ENCODE results near the gene ZFP36L2.

Gene ZFP36L2

GRCh38 chr2:43210467-43211303 lies 15.7 kb downstream of the ZFP36L2 start:
- no peak for DNase-seq (ENCODE audit: extremely low read depth in 1 of 2, low read depth in 1 of 2)

- no peak for DNase-seq (ENCODE audit: extremely low read depth in 1 of 2, low read depth in 1 of 2)
Observed at GRCh38 chr2:43210125-43210466, 16.3 kb downstream of the ZFP36L2 start.

- no peak for DNase-seq (ENCODE audit: extremely low read depth in 1 of 2, low read depth in 1 of 2)
Observed at GRCh38 chr2:43209204-43209717, 17.1 kb downstream of the ZFP36L2 start.

- DNase-seq (ENCODE audit: extremely low read depth in 1 of 2, low read depth in 1 of 2) = no peak
Observed at GRCh38 chr2:43207553-43208300, 18.7 kb downstream of the ZFP36L2 start.

- no peak for DNase-seq (ENCODE audit: extremely low read depth in 1 of 2, low read depth in 1 of 2)
Observed at GRCh38 chr2:43206602-43207001, 19.8 kb downstream of the ZFP36L2 start.

- DNase-seq (ENCODE audit: extremely low read depth in 1 of 2, low read depth in 1 of 2) = no peak
Observed at GRCh38 chr2:43203373-43203772, 23.0 kb downstream of the ZFP36L2 start.

- no peak for DNase-seq (ENCODE audit: extremely low read depth in 1 of 2, low read depth in 1 of 2)
Observed at GRCh38 chr2:43202289-43202688, 24.1 kb downstream of the ZFP36L2 start.

- DNase-seq (ENCODE audit: extremely low read depth in 1 of 2, low read depth in 1 of 2) = no peak
Observed at GRCh38 chr2:43201497-43201896, 24.9 kb downstream of the ZFP36L2 start.

GRCh38 chr2:43201016-43201415 lies 25.4 kb downstream of the ZFP36L2 start:
- DNase-seq (ENCODE audit: extremely low read depth in 1 of 2, low read depth in 1 of 2) = no peak

GRCh38 chr2:43199492-43200488 lies 26.6 kb downstream of the ZFP36L2 start:
- DNase-seq (ENCODE audit: extremely low read depth in 1 of 2, low read depth in 1 of 2) = no peak

- no peak for DNase-seq (ENCODE audit: extremely low read depth in 1 of 2, low read depth in 1 of 2)
Observed at GRCh38 chr2:43198263-43198662, 28.1 kb downstream of the ZFP36L2 start.

- no peak for DNase-seq (ENCODE audit: extremely low read depth in 1 of 2, low read depth in 1 of 2)
Observed at GRCh38 chr2:43197588-43197896, 28.9 kb downstream of the ZFP36L2 start.

GRCh38 chr2:43196768-43197587 lies 29.4 kb downstream of the ZFP36L2 start:
- DNase-seq (ENCODE audit: extremely low read depth in 1 of 2, low read depth in 1 of 2) = no peak

- DNase-seq (ENCODE audit: extremely low read depth in 1 of 2, low read depth in 1 of 2) = no peak
Observed at GRCh38 chr2:43194121-43194869, 32.1 kb downstream of the ZFP36L2 start.

GRCh38 chr2:43193652-43194120 lies 32.7 kb downstream of the ZFP36L2 start:
- DNase-seq (ENCODE audit: extremely low read depth in 1 of 2, low read depth in 1 of 2) = no peak

GRCh38 chr2:43192744-43193651 lies 33.4 kb downstream of the ZFP36L2 start:
- no peak for DNase-seq (ENCODE audit: extremely low read depth in 1 of 2, low read depth in 1 of 2)

GRCh38 chr2:43191947-43192516 lies 34.4 kb downstream of the ZFP36L2 start:
- no peak for DNase-seq (ENCODE audit: extremely low read depth in 1 of 2, low read depth in 1 of 2)
